Osteoblast (primary cell): ENCODE measurements around the gene C5orf63. TPM values are rescaled to one million over a fixed set of nuclear protein-coding genes. Genes with fewer than 3 reads are reported as not detected.

ENCODE experiments used
- DNase-seq: peaks from one replicate; pipeline ENCODE4 v3.0.0; 2011; ENCODE audit warnings: low spot score, mixed read lengths; ENCODE audit not compliant: insufficient read length; ENCODE audit errors: missing footprints
- H2AFZ ChIP-seq: 2 replicates; pipeline ENCODE4 v1.6.0; 2011; ENCODE audit warnings: mild to moderate bottlenecking, low read length
- H3K27ac ChIP-seq: 2 replicates; pipeline ENCODE4 v1.5.1; 2011; ENCODE audit warnings: mild to moderate bottlenecking, low read depth, low read length, moderate library complexity
- H3K27me3 ChIP-seq: 2 replicates; pipeline ENCODE4 v1.6.0; 2012; ENCODE audit warnings: mild to moderate bottlenecking, control low read depth, inconsistent platforms, low read length, moderate library complexity; ENCODE audit not compliant: insufficient read depth
- H3K36me3 ChIP-seq: 2 replicates; pipeline ENCODE4 v1.5.1; 2011; ENCODE audit warnings: mild to moderate bottlenecking, low read length, control low read depth, moderate library complexity; ENCODE audit not compliant: insufficient read depth
- H3K4me1 ChIP-seq: 2 replicates; pipeline ENCODE4 v1.5.1; 2011; ENCODE audit warnings: mild to moderate bottlenecking, low read length, control low read depth, moderate library complexity; ENCODE audit not compliant: insufficient read depth
- H3K4me2 ChIP-seq: 2 replicates; pipeline ENCODE4 v1.6.0; 2011; ENCODE audit warnings: mild to moderate bottlenecking, low read length; ENCODE audit not compliant: insufficient read depth
- H3K4me3 ChIP-seq: fragments of 200-600 bp; sonication (generic); 3 replicates; pipeline ENCODE4 v1.5.1; 2012; ENCODE audit warnings: mild to moderate bottlenecking, low read length, inconsistent platforms; ENCODE audit not compliant: insufficient read depth
- H3K79me2 ChIP-seq: 2 replicates; pipeline ENCODE4 v1.6.0; 2012; ENCODE audit warnings: mild to moderate bottlenecking, low read length, control low read depth, inconsistent platforms; ENCODE audit not compliant: insufficient read depth
- H3K9me3 ChIP-seq: 2 replicates; pipeline ENCODE4 v1.5.1; 2011; ENCODE audit warnings: low read depth, low read length, control low read depth
- H4K20me1 ChIP-seq: 2 replicates; pipeline ENCODE4 v1.6.0; 2012; ENCODE audit warnings: mild to moderate bottlenecking, low read length, control low read depth; ENCODE audit not compliant: insufficient read depth
- CTCF ChIP-seq: IDR thresholded peaks from 2 replicates; pipeline ENCODE4 v1.5.1; 2011; ENCODE audit warnings: mild to moderate bottlenecking, low read depth, low read length, moderate library complexity; ENCODE audit errors: extremely low read depth
- total RNA-seq: library from RNA; depleted of rRNA; stranded (reverse); fragments of >200 nt; gene quantifications from 2 replicates; pipeline ENCODE4 v1.2.3, GENCODE V29; 2012

Gene C5orf63
- total RNA-seq, 1 donor: 2.2 TPM

GRCh38 chr5:127096328-127096993, 23.2 kb upstream of the C5orf63 start:
- no peak for TF ChIP-seq CTCF
- H3K9me3 ChIP-seq: no peaks in the 10 kb centered on the region
- no peaks in the 10 kb centered on the region for H4K20me1 ChIP-seq
- H3K36me3 ChIP-seq: no peaks in the 10 kb centered on the region
- no peak for DNase-seq
- no peak overlapping the region for H3K4me2 ChIP-seq
- H3K27me3 ChIP-seq: peaks cover 7% of the 10 kb centered on the region
- no peak overlapping the region for H2AFZ ChIP-seq
- H3K4me1 ChIP-seq: peaks cover 4% of the 10 kb centered on the region
- no peaks in the 10 kb centered on the region for H3K79me2 ChIP-seq
- H3K27ac ChIP-seq: no peak overlapping the region
- H3K4me3 ChIP-seq: no peak overlapping the region

- Histone ChIP-seq H4K20me1 (no peaks in the 10 kb centered on the region), H3K79me2 (no peaks in the 10 kb centered on the region), H3K4me2 (no peak overlapping the region), H3K27ac (no peak overlapping the region), H3K9me3 (no peaks in the 10 kb centered on the region), H3K36me3 (no peaks in the 10 kb centered on the region), H3K4me3 (no peak overlapping the region), H3K27me3 (peaks cover 7% of the 10 kb centered on the region), H3K4me1 (peaks cover 4% of the 10 kb centered on the region), H2AFZ (no peak overlapping the region)
- TF ChIP-seq CTCF: no peak
- DNase-seq: no peak
Measured at GRCh38 chr5:127094161-127094814, 21.0 kb upstream of the C5orf63 start.

GRCh38 chr5:127092690-127093089, 19.4 kb upstream of the C5orf63 start:
- peak overlapping the region; percentile 77 for H2AFZ ChIP-seq
- TF ChIP-seq CTCF: no peak
- no peak for DNase-seq
- no peaks in the 10 kb centered on the region for H3K27me3 ChIP-seq
- no peaks in the 10 kb centered on the region for H3K9me3 ChIP-seq
- no peak overlapping the region for H3K27ac ChIP-seq
- no peaks in the 10 kb centered on the region for H4K20me1 ChIP-seq
- H3K79me2 ChIP-seq: no peaks in the 10 kb centered on the region
- peaks cover 17% of the 10 kb centered on the region for H3K4me1 ChIP-seq
- H3K36me3 ChIP-seq: no peaks in the 10 kb centered on the region
- peak overlapping the region; percentile 9 for H3K4me2 ChIP-seq
- H3K4me3 ChIP-seq: no peak overlapping the region

GRCh38 chr5:127089191-127089590, 15.9 kb upstream of the C5orf63 start:
- Histone ChIP-seq H3K9me3 (no peaks in the 10 kb centered on the region), H3K36me3 (no peaks in the 10 kb centered on the region), H3K79me2 (no peaks in the 10 kb centered on the region), H3K27me3 (no peaks in the 10 kb centered on the region), H3K4me3 (no peak overlapping the region), H4K20me1 (no peaks in the 10 kb centered on the region), H3K27ac (no peak overlapping the region), H3K4me1 (peaks cover 20% of the 10 kb centered on the region), H2AFZ (no peak overlapping the region), H3K4me2 (no peak overlapping the region)
- no peak for TF ChIP-seq CTCF
- DNase-seq: no peak
